Measurements from ENCODE around the gene LRBA. TPM values are rescaled to one million over a fixed set of nuclear protein-coding genes. Genes with fewer than 3 reads are reported as not detected.
A peak's percentile ranks its signal among the peaks of the same experiment; 100 is the strongest.
"Not testable (repeated sequence)": the region's sequence is repeated elsewhere in the genome, so short reads cannot be mapped to it uniquely, and the experiment has no call there.

Gene LRBA
- total and polyA plus RNA-seq, 7 donors: 16.8 to 184 (median 91.1) TPM

DNA sequence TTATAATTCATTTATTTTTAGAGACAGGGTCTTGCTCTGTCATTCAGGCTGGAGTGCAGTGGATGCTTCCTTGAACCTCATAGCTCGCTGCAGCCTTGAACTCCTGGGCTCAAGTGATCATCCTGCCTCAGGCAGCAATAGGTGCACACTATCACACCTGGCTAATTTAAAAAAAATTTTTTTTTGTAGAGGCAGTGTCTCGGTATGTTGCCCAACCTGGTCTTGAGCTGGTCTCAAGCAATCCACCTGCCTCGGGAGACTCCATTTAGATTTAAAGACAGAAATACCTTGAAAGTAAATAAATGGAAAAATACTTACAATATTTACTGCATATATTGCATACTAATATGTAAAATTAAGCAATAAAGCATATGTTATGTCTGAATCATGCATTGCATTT, 473.4 kb downstream of the LRBA start:
- H3K27ac ChIP-seq: peak overlapping the region in 1 of 4 donors; percentile 25
- peaks cover 0 to 30% (median 24%) of the 10 kb centered on the region in 4 donors for H3K4me1 ChIP-seq
- no peak overlapping the region for H3K4me3 ChIP-seq
- intact Hi-C loops (cut with DNase I): no loop called here
- no peaks in the 10 kb centered on the region for H3K27me3 ChIP-seq
- H3K36me3 ChIP-seq: no peaks in the 10 kb centered on the region
- WGBS, 2 donors: 93 to 94% methylated on average over 3 of the region's 3 CpGs
- H3K9me3 ChIP-seq: no peaks in the 10 kb centered on the region
- TF ChIP-seq POLR2A (IDR thresholded peaks at IDR 0.05): no peak
- TF ChIP-seq POLR2AphosphoS5 (IDR thresholded peaks at IDR 0.05): no peak
- no peak for TF ChIP-seq EP300 (IDR thresholded peaks at IDR 0.05)
- TF ChIP-seq, protein P1, sequence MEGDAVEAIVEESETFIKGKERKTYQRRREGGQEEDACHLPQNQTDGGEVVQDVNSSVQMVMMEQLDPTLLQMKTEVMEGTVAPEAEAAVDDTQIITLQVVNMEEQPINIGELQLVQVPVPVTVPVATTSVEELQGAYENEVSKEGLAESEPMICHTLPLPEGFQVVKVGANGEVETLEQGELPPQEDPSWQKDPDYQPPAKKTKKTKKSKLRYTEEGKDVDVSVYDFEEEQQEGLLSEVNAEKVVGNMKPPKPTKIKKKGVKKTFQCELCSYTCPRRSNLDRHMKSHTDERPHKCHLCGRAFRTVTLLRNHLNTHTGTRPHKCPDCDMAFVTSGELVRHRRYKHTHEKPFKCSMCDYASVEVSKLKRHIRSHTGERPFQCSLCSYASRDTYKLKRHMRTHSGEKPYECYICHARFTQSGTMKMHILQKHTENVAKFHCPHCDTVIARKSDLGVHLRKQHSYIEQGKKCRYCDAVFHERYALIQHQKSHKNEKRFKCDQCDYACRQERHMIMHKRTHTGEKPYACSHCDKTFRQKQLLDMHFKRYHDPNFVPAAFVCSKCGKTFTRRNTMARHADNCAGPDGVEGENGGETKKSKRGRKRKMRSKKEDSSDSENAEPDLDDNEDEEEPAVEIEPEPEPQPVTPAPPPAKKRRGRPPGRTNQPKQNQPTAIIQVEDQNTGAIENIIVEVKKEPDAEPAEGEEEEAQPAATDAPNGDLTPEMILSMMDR (IDR thresholded peaks at IDR 0.05): no peak
- no peak for DNase-seq

DNA sequence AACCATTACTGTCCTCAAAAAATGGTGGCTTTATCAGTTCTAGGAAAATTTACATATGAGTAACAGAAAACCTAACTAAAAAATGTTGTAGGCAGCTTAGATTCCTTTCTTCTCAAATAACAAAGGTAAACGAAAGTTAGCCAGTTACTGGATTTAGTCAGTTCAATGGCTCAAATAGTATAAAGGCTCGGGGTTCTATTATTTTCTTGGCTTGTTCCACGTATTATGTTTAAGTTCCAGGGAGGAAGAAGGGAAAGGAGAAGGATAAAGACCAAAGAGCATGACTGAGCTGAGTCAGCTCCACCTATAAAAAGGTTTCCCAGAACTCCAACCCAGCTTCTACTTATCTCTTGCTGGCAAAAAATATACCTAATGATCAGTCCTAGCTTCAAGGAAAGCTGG, 474.1 kb downstream of the LRBA start:
- no peaks in the 10 kb centered on the region for H3K36me3 ChIP-seq
- no peak for DNase-seq
- peak overlapping the region in 1 of 4 donors; percentile 25 for H3K27ac ChIP-seq
- peaks cover 0 to 30% (median 21%) of the 10 kb centered on the region in 4 donors for H3K4me1 ChIP-seq
- TF ChIP-seq POLR2AphosphoS5 (IDR thresholded peaks at IDR 0.05) (no peak), POLR2A (IDR thresholded peaks at IDR 0.05) (no peak), EP300 (IDR thresholded peaks at IDR 0.05) (no peak)
- TF ChIP-seq, protein P1 (IDR thresholded peaks at IDR 0.05): no peak
- 89 to 93% methylated on average over 3 of the region's 3 CpGs for WGBS, 2 donors
- no peaks in the 10 kb centered on the region for H3K9me3 ChIP-seq
- no peak overlapping the region for H3K4me3 ChIP-seq
- intact Hi-C loops (cut with DNase I): no loop called here
- no peaks in the 10 kb centered on the region for H3K27me3 ChIP-seq

DNA sequence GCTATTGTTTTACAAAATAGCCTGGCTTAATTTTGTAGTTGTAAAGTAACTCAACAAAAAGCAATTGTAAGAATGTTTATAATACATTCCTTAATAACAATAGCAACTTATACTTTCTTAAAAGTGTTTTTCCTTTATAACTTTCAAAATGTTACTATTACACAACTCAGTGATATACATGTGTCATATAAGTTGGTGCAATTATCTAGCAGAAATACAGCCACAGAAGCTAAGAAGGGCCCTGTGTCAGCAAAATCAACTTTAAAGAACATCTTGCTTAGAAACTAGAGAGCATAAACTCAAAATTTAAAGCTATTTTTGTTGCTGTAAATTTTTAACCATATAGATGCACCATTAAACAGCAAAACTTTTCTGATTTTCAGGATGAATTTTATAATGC, 474.5 kb downstream of the LRBA start:
- no peaks in the 10 kb centered on the region for H3K27me3 ChIP-seq
- TF ChIP-seq, protein P1 (IDR thresholded peaks at IDR 0.05): no peak
- TF ChIP-seq POLR2A (IDR thresholded peaks at IDR 0.05) (no peak), EP300 (IDR thresholded peaks at IDR 0.05) (no peak), POLR2AphosphoS5 (IDR thresholded peaks at IDR 0.05) (no peak)
- H3K9me3 ChIP-seq: no peaks in the 10 kb centered on the region
- no peaks in the 10 kb centered on the region for H3K36me3 ChIP-seq
- no peak overlapping the region for H3K4me3 ChIP-seq
- intact Hi-C loops (cut with DNase I): no loop called here
- peaks cover 0 to 30% (median 19%) of the 10 kb centered on the region in 4 donors for H3K4me1 ChIP-seq
- DNase-seq: no peak
- H3K27ac ChIP-seq: peak overlapping the region in 1 of 4 donors; percentile 25

DNA sequence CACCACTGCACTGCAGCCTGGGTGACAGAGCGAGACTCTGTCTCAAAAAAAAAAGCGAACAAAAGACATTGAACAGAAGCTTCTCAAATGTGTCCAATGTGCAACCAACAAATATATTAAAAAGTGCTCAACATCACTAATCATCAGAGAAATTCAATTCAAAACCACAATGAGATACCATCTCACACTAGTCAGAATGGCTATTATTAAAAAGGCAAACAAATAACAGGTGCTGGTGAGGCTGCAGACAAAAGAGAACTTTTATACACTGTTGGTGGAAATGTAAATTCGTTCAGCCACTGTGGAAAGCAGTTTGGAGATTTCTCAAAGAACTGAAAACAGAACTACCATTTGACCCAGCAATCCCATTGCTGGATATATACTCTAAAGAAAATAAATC, 477.2 kb downstream of the LRBA start:
- peaks cover 0 to 15% (median 9%) of the 10 kb centered on the region in 4 donors for H3K4me1 ChIP-seq
- intact Hi-C loops (cut with DNase I); H3K27me3 ChIP-seq: not testable (repeated sequence)

DNA sequence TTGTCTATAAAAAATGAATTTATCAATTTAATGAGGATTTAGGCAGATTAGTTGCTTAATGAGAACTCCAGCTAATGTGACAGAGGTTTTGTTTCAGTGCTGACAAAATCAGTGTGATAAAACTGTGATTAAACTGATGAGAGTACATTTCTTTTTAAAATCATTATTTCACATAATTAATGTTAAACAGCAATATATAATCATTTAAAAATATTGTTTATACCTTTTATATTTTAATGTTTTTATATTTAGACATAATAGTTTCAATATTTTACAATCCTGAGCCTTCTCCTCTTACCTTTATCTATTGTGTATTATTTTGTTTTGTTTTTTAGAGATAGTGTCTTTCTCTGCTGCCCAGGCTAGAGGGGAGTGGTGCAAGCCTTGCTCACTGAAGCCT, 480.3 kb downstream of the LRBA start:
- Histone ChIP-seq H3K9me3 (no peaks in the 10 kb centered on the region), H3K4me1 (no peaks in the 10 kb centered on the region), H3K4me3 (no peak overlapping the region), H3K27ac (no peak overlapping the region), H3K27me3 (no peaks in the 10 kb centered on the region), H3K36me3 (no peaks in the 10 kb centered on the region)
- intact Hi-C loops (cut with DNase I): no loop called here
- no peak for DNase-seq
- TF ChIP-seq POLR2A (IDR thresholded peaks at IDR 0.05) (no peak), POLR2AphosphoS5 (IDR thresholded peaks at IDR 0.05) (no peak), EP300 (IDR thresholded peaks at IDR 0.05) (no peak)
- TF ChIP-seq, protein P1 (IDR thresholded peaks at IDR 0.05): no peak

More for the DNA sequence above, 477.2 kb downstream of the LRBA start:
- H3K9me3 ChIP-seq, H3K4me3 ChIP-seq, H3K36me3 ChIP-seq, DNase-seq, H3K27ac ChIP-seq: not testable (repeated sequence)
- WGBS, 2 donors: 91 to 98% methylated on average over 3 of the region's 3 CpGs
